Ovary (tissue), 3 donors: ENCODE results near the gene CSGALNACT2.

Experiments used
- EP300 ChIP-seq: sonication (generic); formaldehyde crosslinking; IDR thresholded peaks from one replicate; pipeline ENCODE4 v1.6.1; 2017; ENCODE audit warnings: antibody characterized with exemption
- POLR2A ChIP-seq: fragments of 450-650 bp; IDR thresholded peaks from one replicate; pipeline ENCODE4 v1.6.1; 2017; ENCODE audit warnings: antibody characterized with exemption, mild to moderate bottlenecking, moderate library complexity
- TF ChIP-seq, protein P1 (sequence below), 3 donors: fragments of 450-650 bp in 2 of 3; fragments of 200-600 bp in 1 of 3; IDR thresholded peaks; one replicate each; pipeline versions ENCODE4 v1.5.1 to v1.8.0; 2016 to 2022; ENCODE audit warnings: antibody characterized with exemption in 3 of 3, mild to moderate bottlenecking in 1 of 3
- donor health status: DM: no; HTN: no; CAD: no.

DNA sequence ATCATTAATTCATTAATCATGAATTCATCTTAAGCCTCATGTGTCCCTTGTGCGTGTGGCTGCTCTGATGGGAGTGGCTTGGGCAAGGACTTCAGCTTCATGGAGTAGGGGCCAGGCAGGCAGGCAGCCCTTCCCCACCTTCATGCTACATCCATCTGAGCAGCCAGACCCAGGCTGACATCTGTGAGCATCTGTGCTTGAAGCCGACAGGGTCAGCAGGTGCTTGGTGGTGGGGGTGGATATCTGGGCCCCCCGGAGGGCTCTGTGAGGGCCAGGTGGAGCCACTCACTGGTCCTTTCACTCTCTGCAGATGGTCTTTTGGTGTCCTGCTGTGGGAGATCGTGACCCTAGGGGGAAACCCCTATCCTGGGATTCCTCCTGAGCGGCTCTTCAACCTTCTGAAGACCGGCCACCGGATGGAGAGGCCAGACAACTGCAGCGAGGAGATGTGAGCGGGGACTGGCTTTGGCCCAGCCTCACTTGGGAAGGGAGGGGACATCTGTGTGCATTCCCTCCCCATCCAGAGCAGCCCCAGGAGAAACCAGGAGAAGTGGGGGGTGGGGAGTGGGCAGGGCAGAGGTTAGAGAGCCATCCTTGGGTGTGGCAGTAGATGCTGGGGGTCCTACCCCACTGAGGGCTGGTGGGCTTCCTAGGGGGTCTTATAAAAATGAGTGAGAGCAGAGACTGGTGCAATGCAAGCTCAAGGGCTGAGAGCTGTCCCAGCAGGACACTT is 14.7 kb upstream of the CSGALNACT2 start:
- TF ChIP-seq, protein P1, sequence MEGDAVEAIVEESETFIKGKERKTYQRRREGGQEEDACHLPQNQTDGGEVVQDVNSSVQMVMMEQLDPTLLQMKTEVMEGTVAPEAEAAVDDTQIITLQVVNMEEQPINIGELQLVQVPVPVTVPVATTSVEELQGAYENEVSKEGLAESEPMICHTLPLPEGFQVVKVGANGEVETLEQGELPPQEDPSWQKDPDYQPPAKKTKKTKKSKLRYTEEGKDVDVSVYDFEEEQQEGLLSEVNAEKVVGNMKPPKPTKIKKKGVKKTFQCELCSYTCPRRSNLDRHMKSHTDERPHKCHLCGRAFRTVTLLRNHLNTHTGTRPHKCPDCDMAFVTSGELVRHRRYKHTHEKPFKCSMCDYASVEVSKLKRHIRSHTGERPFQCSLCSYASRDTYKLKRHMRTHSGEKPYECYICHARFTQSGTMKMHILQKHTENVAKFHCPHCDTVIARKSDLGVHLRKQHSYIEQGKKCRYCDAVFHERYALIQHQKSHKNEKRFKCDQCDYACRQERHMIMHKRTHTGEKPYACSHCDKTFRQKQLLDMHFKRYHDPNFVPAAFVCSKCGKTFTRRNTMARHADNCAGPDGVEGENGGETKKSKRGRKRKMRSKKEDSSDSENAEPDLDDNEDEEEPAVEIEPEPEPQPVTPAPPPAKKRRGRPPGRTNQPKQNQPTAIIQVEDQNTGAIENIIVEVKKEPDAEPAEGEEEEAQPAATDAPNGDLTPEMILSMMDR (IDR thresholded peaks at IDR 0.05) = no peak
- TF ChIP-seq POLR2A (no peak), EP300 (no peak)
